Measurements from ENCODE around the gene TAL1.

GRCh38 chr1:47232187-47232874 lies at the start of gene TAL1:
- TF ChIP-seq YY1 (IDR thresholded peaks at IDR 0.05; ENCODE audit: insufficient read depth, insufficient replicate concordance, low read depth, low read length) = no peak
- TF ChIP-seq, protein P1, sequence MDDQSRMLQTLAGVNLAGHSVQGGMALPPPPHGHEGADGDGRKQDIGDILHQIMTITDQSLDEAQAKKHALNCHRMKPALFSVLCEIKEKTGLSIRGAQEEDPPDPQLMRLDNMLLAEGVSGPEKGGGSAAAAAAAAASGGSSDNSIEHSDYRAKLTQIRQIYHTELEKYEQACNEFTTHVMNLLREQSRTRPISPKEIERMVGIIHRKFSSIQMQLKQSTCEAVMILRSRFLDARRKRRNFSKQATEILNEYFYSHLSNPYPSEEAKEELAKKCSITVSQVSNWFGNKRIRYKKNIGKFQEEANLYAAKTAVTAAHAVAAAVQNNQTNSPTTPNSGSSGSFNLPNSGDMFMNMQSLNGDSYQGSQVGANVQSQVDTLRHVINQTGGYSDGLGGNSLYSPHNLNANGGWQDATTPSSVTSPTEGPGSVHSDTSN (CRISPR knock-in tag; IDR thresholded peaks at IDR 0.05; ENCODE audit: borderline replicate concordance) = no peak
- no peak for TF ChIP-seq SP4 (CRISPR knock-in tag; IDR thresholded peaks at IDR 0.05)
- TF ChIP-seq, protein P2, sequence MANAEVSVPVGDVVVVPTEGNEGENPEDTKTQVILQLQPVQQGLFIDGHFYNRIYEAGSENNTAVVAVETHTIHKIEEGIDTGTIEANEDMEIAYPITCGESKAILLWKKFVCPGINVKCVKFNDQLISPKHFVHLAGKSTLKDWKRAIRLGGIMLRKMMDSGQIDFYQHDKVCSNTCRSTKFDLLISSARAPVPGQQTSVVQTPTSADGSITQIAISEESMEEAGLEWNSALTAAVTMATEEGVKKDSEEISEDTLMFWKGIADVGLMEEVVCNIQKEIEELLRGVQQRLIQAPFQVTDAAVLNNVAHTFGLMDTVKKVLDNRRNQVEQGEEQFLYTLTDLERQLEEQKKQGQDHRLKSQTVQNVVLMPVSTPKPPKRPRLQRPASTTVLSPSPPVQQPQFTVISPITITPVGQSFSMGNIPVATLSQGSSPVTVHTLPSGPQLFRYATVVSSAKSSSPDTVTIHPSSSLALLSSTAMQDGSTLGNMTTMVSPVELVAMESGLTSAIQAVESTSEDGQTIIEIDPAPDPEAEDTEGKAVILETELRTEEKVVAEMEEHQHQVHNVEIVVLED (CRISPR knock-in tag; IDR thresholded peaks at IDR 0.05; ENCODE audit: borderline replicate concordance) = no peak
